ENCODE data around the gene CEMIP. TPM values are rescaled to one million over a fixed set of nuclear protein-coding genes. Genes with fewer than 3 reads are reported as not detected.
A peak's percentile ranks its signal among the peaks of the same experiment; 100 is the strongest.

The CEMIP gene
- total RNA-seq, 4 donors from 2014 or later: 0.04 TPM; not detected in 3

DNA sequence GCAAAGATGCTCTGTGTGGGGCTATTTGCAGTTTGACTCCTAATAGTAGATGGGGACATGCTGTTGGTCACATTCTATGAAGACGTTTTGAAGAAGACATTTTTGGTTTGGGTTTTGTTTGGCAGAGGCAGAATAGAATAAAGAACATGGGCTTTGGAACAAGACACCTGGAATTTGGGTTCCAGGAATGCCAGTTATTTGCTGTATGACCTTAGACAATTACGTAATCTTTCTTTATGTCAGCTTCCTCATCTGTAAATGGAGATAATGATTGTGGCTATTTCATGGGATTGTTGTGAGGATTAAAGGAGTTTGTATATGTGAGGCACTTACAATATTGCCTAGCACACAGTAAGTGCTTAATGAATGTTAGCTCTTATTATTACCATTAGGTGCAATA lies 118.9 kb downstream of the CEMIP start:
- ATAC-seq: no peak
- Histone ChIP-seq H3K4me1 (no peaks in the 10 kb centered on the region), H3K27me3 (no peaks in the 10 kb centered on the region), H3K27ac (no peak overlapping the region), H3K36me3 (peaks cover 0 to 7% of the 10 kb centered on the region in 2 donors), H3K9me3 (no peaks in the 10 kb centered on the region), H3K4me3 (no peak overlapping the region)
- in situ Hi-C loops (cut with MboI; ENCODE audit: low sequenced_read_pairs in 4 of 4): no loop called here
- intact Hi-C loops (cut with DNase I; ENCODE audit: low total_unique reads): no loop called here
- TF ChIP-seq POLR2A (IDR thresholded peaks at IDR 0.05): no peak
- TF ChIP-seq, protein P1, sequence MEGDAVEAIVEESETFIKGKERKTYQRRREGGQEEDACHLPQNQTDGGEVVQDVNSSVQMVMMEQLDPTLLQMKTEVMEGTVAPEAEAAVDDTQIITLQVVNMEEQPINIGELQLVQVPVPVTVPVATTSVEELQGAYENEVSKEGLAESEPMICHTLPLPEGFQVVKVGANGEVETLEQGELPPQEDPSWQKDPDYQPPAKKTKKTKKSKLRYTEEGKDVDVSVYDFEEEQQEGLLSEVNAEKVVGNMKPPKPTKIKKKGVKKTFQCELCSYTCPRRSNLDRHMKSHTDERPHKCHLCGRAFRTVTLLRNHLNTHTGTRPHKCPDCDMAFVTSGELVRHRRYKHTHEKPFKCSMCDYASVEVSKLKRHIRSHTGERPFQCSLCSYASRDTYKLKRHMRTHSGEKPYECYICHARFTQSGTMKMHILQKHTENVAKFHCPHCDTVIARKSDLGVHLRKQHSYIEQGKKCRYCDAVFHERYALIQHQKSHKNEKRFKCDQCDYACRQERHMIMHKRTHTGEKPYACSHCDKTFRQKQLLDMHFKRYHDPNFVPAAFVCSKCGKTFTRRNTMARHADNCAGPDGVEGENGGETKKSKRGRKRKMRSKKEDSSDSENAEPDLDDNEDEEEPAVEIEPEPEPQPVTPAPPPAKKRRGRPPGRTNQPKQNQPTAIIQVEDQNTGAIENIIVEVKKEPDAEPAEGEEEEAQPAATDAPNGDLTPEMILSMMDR (IDR thresholded peaks at IDR 0.05 in 4 of 5, conservative IDR thresholded peaks at IDR 0.05 in 1 of 5): no peak
- no peak for DNase-seq

DNA sequence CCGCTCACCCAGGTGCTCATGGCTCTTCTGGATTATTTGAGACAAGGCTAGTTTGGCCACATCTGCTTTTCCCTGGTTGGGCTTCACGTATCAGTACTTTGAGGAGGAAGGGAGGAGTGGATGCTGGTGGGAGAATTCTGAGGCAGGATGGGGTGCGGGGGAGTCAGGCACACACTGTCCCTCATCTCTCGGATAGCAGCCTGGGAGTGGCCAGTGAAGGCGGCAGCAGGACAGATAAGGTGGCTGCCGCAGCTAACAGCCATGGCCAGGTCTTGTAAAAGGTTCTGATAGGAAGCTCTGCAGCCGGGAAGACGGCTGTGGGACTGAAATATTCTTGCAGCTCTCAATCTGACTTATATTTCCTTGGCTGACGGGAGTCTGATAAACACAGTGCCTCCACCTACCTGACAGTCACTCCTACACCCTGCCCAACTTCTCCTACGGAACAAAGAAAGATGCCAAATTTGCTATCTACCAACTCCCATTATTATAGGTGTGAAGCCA lies 123.2 kb downstream of the CEMIP start:
- intact Hi-C loops (cut with DNase I; ENCODE audit: low total_unique reads): no loop called here
- ATAC-seq (no peak), DNase-seq (no peak)
- H3K27me3 ChIP-seq: no peaks in the 10 kb centered on the region
- TF ChIP-seq, protein P1 (IDR thresholded peaks at IDR 0.05 in 4 of 5, conservative IDR thresholded peaks at IDR 0.05 in 1 of 5): no peak
- no peak for TF ChIP-seq POLR2A (IDR thresholded peaks at IDR 0.05)
- no peak overlapping the region for H3K27ac ChIP-seq
- H3K4me3 ChIP-seq: no peak overlapping the region
- H3K9me3 ChIP-seq: no peaks in the 10 kb centered on the region
- H3K36me3 ChIP-seq: no peaks in the 10 kb centered on the region
- peaks cover 0 to 21% of the 10 kb centered on the region in 2 donors for H3K4me1 ChIP-seq
- in situ Hi-C loops (cut with MboI; ENCODE audit: low sequenced_read_pairs in 4 of 4): no loop called here

DNA sequence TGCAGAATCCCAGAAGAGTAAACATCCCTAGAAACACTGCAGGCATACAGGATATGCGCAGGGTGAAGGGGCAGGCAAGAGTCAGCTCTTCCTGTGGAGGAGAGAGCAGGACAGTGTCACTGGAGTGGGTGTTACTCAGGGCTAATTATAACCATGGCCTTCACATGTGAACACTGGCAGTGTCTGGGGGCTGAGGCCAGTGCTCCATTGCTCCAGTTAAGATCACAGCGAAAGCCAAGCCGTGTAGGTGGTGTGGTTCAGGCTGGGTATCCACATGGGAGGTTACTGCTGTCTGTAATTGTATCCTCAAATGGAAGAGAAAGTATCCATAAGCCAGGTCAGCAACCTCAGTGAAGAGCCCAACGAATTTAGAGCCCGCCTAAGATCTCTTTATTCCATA lies 125.8 kb downstream of the CEMIP start:
- in situ Hi-C loops (cut with MboI; ENCODE audit: low sequenced_read_pairs in 4 of 4): no loop called here
- Histone ChIP-seq H3K27ac (peak overlapping the region in 3 of 4 donors; percentile 0 to 12 (median 4)), H3K9me3 (no peaks in the 10 kb centered on the region), H3K4me1 (peaks cover 0 to 21% of the 10 kb centered on the region in 2 donors), H3K4me3 (no peak overlapping the region), H3K27me3 (no peaks in the 10 kb centered on the region), H3K36me3 (peaks cover 0 to 9% of the 10 kb centered on the region in 2 donors)
- peak in 1 of 2 donors; percentile 37 for DNase-seq
- intact Hi-C loops (cut with DNase I; ENCODE audit: low total_unique reads): no loop called here
- no peak for TF ChIP-seq POLR2A (IDR thresholded peaks at IDR 0.05)
- TF ChIP-seq, protein P1 (IDR thresholded peaks at IDR 0.05 in 4 of 5, conservative IDR thresholded peaks at IDR 0.05 in 1 of 5): no peak
- peak; percentile 76 to 77 for ATAC-seq

DNA sequence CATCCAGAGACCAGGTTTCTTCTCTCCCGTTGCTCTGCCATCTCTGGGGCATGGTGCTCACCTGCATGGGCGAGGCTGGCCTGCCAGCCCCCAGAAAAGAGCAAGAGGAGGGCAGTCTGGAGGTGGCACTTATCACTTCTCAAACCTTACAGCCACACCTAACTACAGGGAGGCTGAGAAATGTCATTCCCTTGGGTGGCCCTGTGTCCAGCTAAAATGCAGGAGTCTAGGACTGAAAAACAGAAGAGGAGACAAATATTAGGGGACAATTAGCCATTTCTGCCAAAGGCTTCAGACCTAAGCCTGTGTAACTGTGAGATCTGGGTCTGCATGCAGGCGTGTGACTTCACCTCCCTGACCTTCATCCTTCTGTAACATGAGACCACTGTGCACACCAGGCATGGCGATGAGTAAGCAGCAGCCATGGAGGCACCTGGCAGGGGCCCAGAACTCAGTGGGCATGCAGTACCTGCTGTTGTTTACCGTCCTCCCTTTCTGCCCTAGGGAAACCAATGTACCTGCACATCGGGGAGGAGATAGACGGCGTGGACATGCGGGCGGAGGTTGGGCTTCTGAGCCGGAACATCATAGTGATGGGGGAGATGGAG lies 127.1 kb downstream of the CEMIP start:
- ATAC-seq (peak; percentile 82 to 83), DNase-seq (peak; percentile 53 to 69)
- Histone ChIP-seq H3K27me3 (no peaks in the 10 kb centered on the region), H3K4me3 (no peak overlapping the region), H3K4me1 (peaks cover 0 to 21% of the 10 kb centered on the region in 2 donors), H3K36me3 (peaks cover 0 to 16% of the 10 kb centered on the region in 2 donors), H3K9me3 (no peaks in the 10 kb centered on the region), H3K27ac (peak overlapping the region in 1 of 4 donors; percentile 28)
- TF ChIP-seq, protein P1 (IDR thresholded peaks at IDR 0.05 in 4 of 5, conservative IDR thresholded peaks at IDR 0.05 in 1 of 5): no peak
- TF ChIP-seq POLR2A (IDR thresholded peaks at IDR 0.05): no peak
- intact Hi-C loops (cut with DNase I; ENCODE audit: low total_unique reads) (no loop called here), in situ Hi-C loops (cut with MboI; ENCODE audit: low sequenced_read_pairs in 4 of 4) (no loop called here)
